ENCODE measurements around the gene INTS2. TPM values are rescaled to one million over a fixed set of nuclear protein-coding genes. Genes with fewer than 3 reads are reported as not detected.

Gene INTS2
- total RNA-seq, 3 donors from 2014 or later = 9.2 to 12.0 (median 11.7) TPM

GRCh38 chr17:61848247-61848646, 79.5 kb downstream of the INTS2 start:
- intact Hi-C loops (cut with DNase I, micrococcal nuclease) = no loop called here
- no peaks in the 10 kb centered on the region for H3K4me1 ChIP-seq (ENCODE audit: low read depth)
- ATAC-seq = no peak

GRCh38 chr17:61847659-61848058, 80.1 kb downstream of the INTS2 start:
- intact Hi-C loops (cut with DNase I, micrococcal nuclease) = no loop called here
- Histone ChIP-seq H3K4me3 (no peak overlapping the region), H3K36me3 (ENCODE audit: low read depth) (no peaks in the 10 kb centered on the region), H3K4me1 (ENCODE audit: low read depth) (no peaks in the 10 kb centered on the region), H3K9me3 (no peaks in the 10 kb centered on the region)
- ATAC-seq (no peak), DNase-seq (no peak)
- TF ChIP-seq CTCF (IDR thresholded peaks at IDR 0.05) = no peak

More at GRCh38 chr17:61848247-61848646, 79.5 kb downstream of the INTS2 start:
- H3K36me3 ChIP-seq (ENCODE audit: low read depth) = no peaks in the 10 kb centered on the region
- no peak overlapping the region for H3K4me3 ChIP-seq
- no peak for TF ChIP-seq CTCF (IDR thresholded peaks at IDR 0.05)
- no peaks in the 10 kb centered on the region for H3K9me3 ChIP-seq
- DNase-seq = no peak

- no peaks in the 10 kb centered on the region for H3K36me3 ChIP-seq (ENCODE audit: low read depth)
Observed at GRCh38 chr17:61846761-61847375, 80.9 kb downstream of the INTS2 start.

GRCh38 chr17:61846088-61846487, 81.7 kb downstream of the INTS2 start:
- intact Hi-C loops (cut with DNase I, micrococcal nuclease) = no loop called here
- Histone ChIP-seq H3K4me1 (ENCODE audit: low read depth) (no peaks in the 10 kb centered on the region), H3K36me3 (ENCODE audit: low read depth) (no peaks in the 10 kb centered on the region), H3K4me3 (no peak overlapping the region), H3K9me3 (no peaks in the 10 kb centered on the region)
- ATAC-seq = no peak
- no peak for TF ChIP-seq CTCF (IDR thresholded peaks at IDR 0.05)
- no peak for DNase-seq

More at GRCh38 chr17:61846761-61847375, 80.9 kb downstream of the INTS2 start:
- ATAC-seq = no peak
- TF ChIP-seq CTCF (IDR thresholded peaks at IDR 0.05) = no peak
- no peak for DNase-seq
- H3K9me3 ChIP-seq = no peaks in the 10 kb centered on the region
- intact Hi-C loops (cut with DNase I, micrococcal nuclease) = no loop called here
- no peak overlapping the region for H3K4me3 ChIP-seq
- H3K4me1 ChIP-seq (ENCODE audit: low read depth) = no peaks in the 10 kb centered on the region

- no peak for ATAC-seq
- no peaks in the 10 kb centered on the region for H3K9me3 ChIP-seq
- no peak overlapping the region for H3K4me3 ChIP-seq
- no peak for DNase-seq
- no peaks in the 10 kb centered on the region for H3K36me3 ChIP-seq (ENCODE audit: low read depth)
- TF ChIP-seq CTCF (IDR thresholded peaks at IDR 0.05) = no peak
- intact Hi-C loops (cut with DNase I, micrococcal nuclease) = no loop called here
- no peaks in the 10 kb centered on the region for H3K4me1 ChIP-seq (ENCODE audit: low read depth)
Observed at GRCh38 chr17:61843435-61843834, 84.3 kb downstream of the INTS2 start.

- no peak for DNase-seq
- Histone ChIP-seq H3K36me3 (ENCODE audit: low read depth) (no peaks in the 10 kb centered on the region), H3K4me3 (no peak overlapping the region), H3K9me3 (no peaks in the 10 kb centered on the region), H3K4me1 (ENCODE audit: low read depth) (no peaks in the 10 kb centered on the region)
- ATAC-seq = no peak
- intact Hi-C loops (cut with DNase I, micrococcal nuclease) = no loop called here
- TF ChIP-seq CTCF (IDR thresholded peaks at IDR 0.05) = no peak
Observed at GRCh38 chr17:61842899-61843298, 84.9 kb downstream of the INTS2 start.
